Right kidney (tissue), 1 donor: ENCODE results near the gene DNAI1.

Experiments used
- DNase-seq: peaks from one replicate; pipeline ENCODE4 v3.0.0-alpha.2; 2016

The DNAI1 gene

GRCh38 chr9:34491596-34491995, 33.0 kb downstream of the DNAI1 start:
- no peak for DNase-seq

- no peak for DNase-seq
Measured at GRCh38 chr9:34492051-34492450, 33.4 kb downstream of the DNAI1 start.

GRCh38 chr9:34493972-34494535, 35.4 kb downstream of the DNAI1 start:
- peak; percentile 34 for DNase-seq

- no peak for DNase-seq
Measured at GRCh38 chr9:34496149-34496712, 37.6 kb downstream of the DNAI1 start.

- no peak for DNase-seq
Measured at GRCh38 chr9:34498553-34498952, 39.9 kb downstream of the DNAI1 start.

- DNase-seq, result no peak
Measured at GRCh38 chr9:34499076-34499475, 40.5 kb downstream of the DNAI1 start.

- peak; percentile 49 for DNase-seq
Measured at GRCh38 chr9:34500623-34501267, 42.1 kb downstream of the DNAI1 start.

- DNase-seq, result no peak
Measured at GRCh38 chr9:34501372-34501771, 42.8 kb downstream of the DNAI1 start.

- no peak for DNase-seq
Measured at GRCh38 chr9:34501889-34502425, 43.4 kb downstream of the DNAI1 start.

- DNase-seq, result no peak
Measured at GRCh38 chr9:34502471-34502870, 43.9 kb downstream of the DNAI1 start.

- DNase-seq, result no peak
Measured at GRCh38 chr9:34502891-34503290, 44.3 kb downstream of the DNAI1 start.

GRCh38 chr9:34503406-34503805, 44.8 kb downstream of the DNAI1 start:
- no peak for DNase-seq

- DNase-seq, result no peak
Measured at GRCh38 chr9:34505370-34506120, 46.9 kb downstream of the DNAI1 start.

- no peak for DNase-seq
Measured at GRCh38 chr9:34506623-34507022, 48.0 kb downstream of the DNAI1 start.

GRCh38 chr9:34507556-34507955, 49.0 kb downstream of the DNAI1 start:
- DNase-seq, result no peak

- DNase-seq, result no peak
Measured at GRCh38 chr9:34507966-34508365, 49.4 kb downstream of the DNAI1 start.

- DNase-seq, result no peak
Measured at GRCh38 chr9:34508463-34508862, 49.9 kb downstream of the DNAI1 start.

GRCh38 chr9:34508951-34509350, 50.3 kb downstream of the DNAI1 start:
- no peak for DNase-seq

- DNase-seq, result no peak
Measured at GRCh38 chr9:34510497-34511468, 52.2 kb downstream of the DNAI1 start.

GRCh38 chr9:34512131-34513078, 53.8 kb downstream of the DNAI1 start:
- DNase-seq, result no peak
